K562 (cell line): ENCODE data around the gene GFOD1. TPM values are rescaled to one million over a fixed set of nuclear protein-coding genes. Genes with fewer than 3 reads are reported as not detected.
A peak's percentile ranks its signal among the peaks of the same experiment; 100 is the strongest.

Experiments
- FOXP1 ChIP-seq: sonication (generic); formaldehyde crosslinking; IDR thresholded peaks from 2 replicates; pipeline ENCODE4 v1.8.0; 2022; ENCODE audit warnings: mild to moderate bottlenecking, missing genetic modification reagents
- HDAC2 ChIP-seq: fragments of 450-650 bp; IDR thresholded peaks from 2 replicates; pipeline ENCODE4 v1.6.1; 2016; ENCODE audit warnings: mild to moderate bottlenecking
- KAT7 ChIP-seq: sonication (generic); formaldehyde crosslinking; IDR thresholded peaks from 2 replicates; pipeline ENCODE4 v1.8.0; 2022; ENCODE audit warnings: missing genetic modification reagents, mild to moderate bottlenecking, borderline replicate concordance
- NELFE ChIP-seq: IDR thresholded peaks from 2 replicates; pipeline ENCODE4 v1.6.1; 2011; ENCODE audit warnings: mild to moderate bottlenecking; ENCODE audit not compliant: insufficient read depth, insufficient read length
- NFRKB ChIP-seq: fragments of 450-650 bp; IDR thresholded peaks from 2 replicates; pipeline ENCODE4 v1.6.1; 2016; ENCODE audit warnings: low read depth
- RBM17 ChIP-seq: fragments of 200-400 bp; formaldehyde crosslinking; IDR thresholded peaks from 2 replicates; pipeline ENCODE4 v1.6.1; 2017; ENCODE audit warnings: low read depth, mild to moderate bottlenecking, low read length, borderline replicate concordance
- SETDB1 ChIP-seq: IDR thresholded peaks from one replicate; pipeline ENCODE4 v1.6.1; 2012; ENCODE audit warnings: low read length, control low read depth, inconsistent platforms
- TEAD1 ChIP-seq, 2 experiments: fragments of 450-650 bp in 1 of 2; sonication (generic) in 1 of 2; formaldehyde crosslinking; IDR thresholded peaks; 2 replicates each; pipeline versions ENCODE4 v1.4.0 to v1.8.0; 2020 to 2022; ENCODE audit warnings: mild to moderate bottlenecking in 2 of 2, missing genetic modification reagents in 1 of 2
- XRCC5 ChIP-seq: fragments of 200-400 bp; formaldehyde crosslinking; IDR thresholded peaks from 2 replicates; pipeline ENCODE4 v1.6.1; 2017; ENCODE audit warnings: low read depth, mild to moderate bottlenecking, low read length
- polyA plus RNA-seq, 8 experiments: library from polyadenylated mRNA; depleted of rRNA in 4 of 8; stranded (reverse) in 5 of 8; unstranded in 3 of 8; fragments of >200 nt; fragmentation: Nextera tagmentation in 2 of 8; fragmentation: Illumina TruSeq in 1 of 8; extraction: Ambion mirVana in 2 of 8; extraction: Trizol in 1 of 8; gene quantifications; 2 replicates each; pipeline versions ENCODE4 v1.2.1 to v1.2.3, GENCODE V29; 2011 to 2014; ENCODE audit warnings: inconsistent platforms in 1 of 8, missing spikeins in 1 of 8
- total RNA-seq, 7 experiments: library from RNA; depleted of rRNA in 6 of 7; stranded (reverse); fragments of >200 nt in 6 of 7; fragmentation: Illumina TruSeq in 2 of 7; extraction: Trizol in 2 of 7; gene quantifications; 2 replicates each; pipeline versions ENCODE4 v1.2.1 to v1.2.3, GENCODE V29; 2011 to 2021; ENCODE audit warnings: low replicate concordance in 1 of 7
- TF ChIP-seq, protein P1 (sequence below), 2 experiments: fragments of 450-650 bp; IDR thresholded peaks; 2 replicates each; pipeline ENCODE4 v1.6.1; 2016
- TF ChIP-seq, protein P2 (sequence below): fragments of 450-650 bp; IDR thresholded peaks from 2 replicates; pipeline ENCODE4 v1.7.0; 2016; ENCODE audit warnings: borderline replicate concordance

Gene GFOD1
- total and polyA plus RNA-seq, 9 of the 15 experiments (the other 6 are each of a cell fraction or from before 2014, with no cell fraction given) = 3.8 to 12.0 (median 8.2) TPM

DNA sequence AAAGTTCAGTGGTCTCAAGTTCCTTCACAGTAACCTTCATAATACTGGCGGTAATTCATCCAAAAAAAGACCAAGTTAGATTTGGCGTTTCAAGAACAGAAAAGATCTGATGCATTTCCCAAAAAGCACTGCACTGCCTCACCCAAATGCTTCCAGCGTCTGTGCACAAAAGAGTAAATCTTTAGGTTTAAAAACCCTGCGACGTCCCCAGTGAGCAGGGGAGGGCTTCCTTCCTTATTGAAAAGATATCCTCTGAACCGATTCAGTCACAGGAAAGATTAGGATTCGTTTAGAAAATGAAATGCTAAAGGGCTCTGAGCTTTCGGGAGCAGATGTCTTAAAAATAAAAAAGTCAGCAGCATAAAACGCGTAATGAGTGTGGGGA is 159.7 kb downstream of the GFOD1 start (continued):
- TF ChIP-seq, protein P1, sequence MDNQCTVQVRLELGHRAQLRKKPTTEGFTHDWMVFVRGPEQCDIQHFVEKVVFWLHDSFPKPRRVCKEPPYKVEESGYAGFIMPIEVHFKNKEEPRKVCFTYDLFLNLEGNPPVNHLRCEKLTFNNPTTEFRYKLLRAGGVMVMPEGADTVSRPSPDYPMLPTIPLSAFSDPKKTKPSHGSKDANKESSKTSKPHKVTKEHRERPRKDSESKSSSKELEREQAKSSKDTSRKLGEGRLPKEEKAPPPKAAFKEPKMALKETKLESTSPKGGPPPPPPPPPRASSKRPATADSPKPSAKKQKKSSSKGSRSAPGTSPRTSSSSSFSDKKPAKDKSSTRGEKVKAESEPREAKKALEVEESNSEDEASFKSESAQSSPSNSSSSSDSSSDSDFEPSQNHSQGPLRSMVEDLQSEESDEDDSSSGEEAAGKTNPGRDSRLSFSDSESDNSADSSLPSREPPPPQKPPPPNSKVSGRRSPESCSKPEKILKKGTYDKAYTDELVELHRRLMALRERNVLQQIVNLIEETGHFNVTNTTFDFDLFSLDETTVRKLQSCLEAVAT (IDR thresholded peaks at IDR 0.05) = peak in 1 of 2 experiments; percentile 48; a peak in 1 of 4 replicates
- peak; percentile 4; the same call in 1 of the 2 replicates for TF ChIP-seq XRCC5
- 0 out of 2 replicates have a peak, but pooled peaks have one; percentile 9 for TF ChIP-seq KAT7 (CRISPR knock-in tag)
- no peak for TF ChIP-seq SETDB1
- TF ChIP-seq HDAC2 = 0 out of 2 replicates have a peak, but pooled peaks have one; percentile 79
- 0 out of 4 replicates have a peak, but pooled peaks of 1 of the 2 experiments have one; percentile 30 for TF ChIP-seq TEAD1 (CRISPR knock-in tag; IDR thresholded peaks at IDR 0.05)
- TF ChIP-seq, protein P2, sequence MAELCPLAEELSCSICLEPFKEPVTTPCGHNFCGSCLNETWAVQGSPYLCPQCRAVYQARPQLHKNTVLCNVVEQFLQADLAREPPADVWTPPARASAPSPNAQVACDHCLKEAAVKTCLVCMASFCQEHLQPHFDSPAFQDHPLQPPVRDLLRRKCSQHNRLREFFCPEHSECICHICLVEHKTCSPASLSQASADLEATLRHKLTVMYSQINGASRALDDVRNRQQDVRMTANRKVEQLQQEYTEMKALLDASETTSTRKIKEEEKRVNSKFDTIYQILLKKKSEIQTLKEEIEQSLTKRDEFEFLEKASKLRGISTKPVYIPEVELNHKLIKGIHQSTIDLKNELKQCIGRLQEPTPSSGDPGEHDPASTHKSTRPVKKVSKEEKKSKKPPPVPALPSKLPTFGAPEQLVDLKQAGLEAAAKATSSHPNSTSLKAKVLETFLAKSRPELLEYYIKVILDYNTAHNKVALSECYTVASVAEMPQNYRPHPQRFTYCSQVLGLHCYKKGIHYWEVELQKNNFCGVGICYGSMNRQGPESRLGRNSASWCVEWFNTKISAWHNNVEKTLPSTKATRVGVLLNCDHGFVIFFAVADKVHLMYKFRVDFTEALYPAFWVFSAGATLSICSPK = 0 out of 2 replicates have a peak, but pooled peaks have one; percentile 77
- TF ChIP-seq NFRKB = peak; percentile 53; the same call in 1 of the 2 replicates
- TF ChIP-seq RBM17 = no peak
- TF ChIP-seq NELFE = no peak
- TF ChIP-seq FOXP1 (CRISPR knock-in tag) = no peak
